ENCODE measurements around the gene ORC4.
A peak's percentile ranks its signal among the peaks of the same experiment; 100 is the strongest.

ORC4 gene

DNA sequence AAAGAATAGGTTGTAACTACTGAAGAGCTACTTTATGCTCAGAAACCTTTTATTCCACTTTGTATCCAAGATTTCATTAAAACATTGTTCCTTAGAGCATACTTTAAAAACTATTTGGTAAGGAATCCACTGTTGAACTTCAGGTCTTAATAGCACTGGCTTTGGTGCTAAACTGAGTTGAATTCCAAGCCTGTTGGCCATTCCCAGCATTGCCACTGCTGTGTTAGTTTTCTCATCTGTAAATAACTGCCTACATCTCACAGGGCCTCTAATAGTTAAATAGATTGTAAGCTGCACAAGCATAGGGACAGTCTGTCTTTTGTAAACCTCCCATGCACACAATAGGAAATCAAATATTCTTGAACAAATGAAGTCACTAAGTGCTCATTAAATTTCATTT lies 86.6 kb downstream of the ORC4 start:
- DNase-seq (ENCODE audit: low read depth) = no peak

DNA sequence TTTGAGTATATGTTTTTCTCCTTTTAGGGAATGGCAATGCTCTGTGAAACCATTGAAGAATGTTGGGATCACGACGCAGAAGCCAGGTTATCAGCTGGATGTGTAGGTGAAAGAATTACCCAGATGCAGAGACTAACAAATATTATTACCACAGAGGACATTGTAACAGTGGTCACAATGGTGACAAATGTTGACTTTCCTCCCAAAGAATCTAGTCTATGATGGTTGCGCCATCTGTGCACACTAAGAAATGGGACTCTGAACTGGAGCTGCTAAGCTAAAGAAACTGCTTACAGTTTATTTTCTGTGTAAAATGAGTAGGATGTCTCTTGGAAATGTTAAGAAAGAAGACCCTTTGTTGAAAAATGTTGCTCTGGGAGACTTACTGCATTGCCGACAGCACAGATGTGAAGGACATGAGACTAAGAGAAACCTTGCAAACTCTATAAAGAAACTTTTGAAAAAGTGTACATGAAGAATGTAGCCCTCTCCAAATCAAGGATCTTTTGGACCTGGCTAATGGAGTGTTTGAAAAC lies 93.4 kb downstream of the ORC4 start:
- DNase-seq (ENCODE audit: low read depth) = no peak

DNA sequence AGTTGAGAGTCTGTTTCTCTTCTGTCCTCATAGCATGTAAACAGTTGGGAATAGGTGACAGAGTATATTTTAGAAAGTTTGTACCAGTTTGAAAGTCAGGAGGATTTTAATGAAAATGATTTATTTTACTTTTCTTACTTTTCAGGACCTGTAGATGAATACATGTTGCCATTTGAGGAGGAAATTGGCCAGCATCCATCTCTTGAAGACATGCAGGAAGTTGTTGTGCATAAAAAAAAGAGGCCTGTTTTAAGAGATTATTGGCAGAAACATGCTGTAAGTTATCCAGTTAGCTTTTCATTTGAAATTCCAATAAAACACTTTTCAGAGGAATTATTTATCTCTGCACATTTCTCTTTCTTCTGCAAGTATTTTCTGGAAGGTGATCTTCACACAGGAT lies 94.7 kb downstream of the ORC4 start:
- DNase-seq (ENCODE audit: low read depth) = no peak

DNA sequence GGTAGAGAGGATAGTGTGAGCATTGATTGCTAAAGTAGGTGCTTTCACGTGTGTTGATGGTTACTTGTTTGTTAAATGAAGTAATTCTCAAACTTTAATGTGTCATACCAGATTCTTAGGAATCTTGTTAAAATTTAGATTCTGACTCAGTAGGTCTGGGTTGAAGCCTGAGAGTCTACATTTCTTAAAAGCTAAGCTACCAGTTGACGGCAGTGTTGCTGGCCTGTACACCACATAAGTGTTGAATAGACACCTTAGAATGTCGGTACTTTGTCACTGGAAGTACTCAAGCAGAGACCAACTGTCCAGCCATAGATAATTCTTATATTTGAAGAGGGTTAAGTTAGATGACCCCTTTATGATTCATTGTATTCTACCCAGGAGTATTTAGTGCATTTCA lies 95.9 kb downstream of the ORC4 start:
- DNase-seq (ENCODE audit: low read depth) = no peak

DNA sequence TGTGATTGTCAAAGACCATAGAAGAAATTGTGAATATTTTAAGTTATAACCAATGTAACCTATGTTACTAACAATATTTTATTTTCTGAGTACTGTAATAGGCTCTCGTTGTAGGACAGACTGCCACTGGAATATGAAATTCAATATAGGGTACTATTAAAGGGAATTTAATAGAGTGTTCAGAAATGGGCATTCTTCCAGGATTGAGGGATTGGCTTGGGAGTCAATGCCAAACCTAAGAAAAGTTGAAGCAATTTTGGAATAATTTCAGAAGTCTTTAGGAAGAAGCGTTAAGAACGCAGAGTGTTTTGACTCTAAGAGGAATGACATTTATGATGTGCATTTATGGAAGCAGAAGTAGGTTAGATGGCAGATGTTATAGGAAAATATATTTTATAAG lies 96.7 kb downstream of the ORC4 start:
- no peak for DNase-seq (ENCODE audit: low read depth)

DNA sequence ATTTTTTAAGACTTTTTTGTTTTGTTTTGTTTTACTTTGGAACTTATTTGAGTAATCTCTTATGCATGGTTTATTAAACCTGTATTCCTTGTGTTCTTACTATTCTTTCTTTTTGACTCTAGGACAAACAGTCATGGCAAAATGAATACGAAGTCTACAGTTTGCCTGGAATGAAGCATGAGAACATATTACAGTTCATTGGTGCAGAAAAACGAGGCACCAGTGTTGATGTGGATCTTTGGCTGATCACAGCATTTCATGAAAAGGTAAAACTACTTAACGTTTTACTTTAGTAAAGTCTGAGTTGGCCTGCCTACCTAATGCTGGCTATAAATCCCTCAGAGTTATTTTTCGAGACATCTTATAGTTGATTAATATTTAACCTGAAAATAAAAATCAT lies 103.4 kb downstream of the ORC4 start:
- DNase-seq (ENCODE audit: low read depth) = no peak

DNA sequence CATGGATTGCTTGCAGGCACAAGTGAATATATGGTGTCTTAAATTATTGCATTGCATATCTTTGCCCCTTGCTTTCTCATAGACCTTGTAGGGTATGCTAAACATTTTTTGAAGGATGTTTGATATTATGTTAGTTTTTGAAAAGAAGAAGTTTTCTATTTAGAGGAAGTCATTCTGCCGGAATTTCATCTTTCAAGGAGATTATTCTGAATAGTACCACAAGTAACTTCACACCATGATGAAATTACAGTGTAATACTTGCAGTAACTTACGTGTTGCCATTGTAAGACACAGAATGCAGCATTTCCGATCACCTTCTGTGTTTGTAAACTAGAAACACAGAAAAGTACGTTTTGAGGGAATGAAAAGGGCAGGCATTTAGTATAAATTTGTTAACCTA lies 103.8 kb downstream of the ORC4 start:
- no peak for DNase-seq (ENCODE audit: low read depth)

DNA sequence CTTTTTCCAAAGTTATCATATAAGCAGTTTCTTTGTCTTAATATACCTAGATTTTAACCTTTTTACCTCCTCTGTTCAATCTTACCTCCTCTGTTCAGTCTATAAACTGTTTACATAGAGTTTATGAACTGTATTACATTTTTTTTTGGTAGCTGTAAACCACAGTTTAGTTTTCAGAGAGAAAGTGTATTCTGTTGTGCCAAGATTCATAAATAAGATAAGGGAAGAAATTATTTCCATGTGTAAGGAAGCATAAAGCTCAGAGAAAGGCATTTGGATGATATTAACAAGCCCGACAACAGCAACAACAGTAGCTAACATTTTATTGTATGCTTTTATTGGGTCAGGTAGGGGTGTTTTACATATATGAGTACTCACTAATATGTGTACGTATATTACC lies 104.5 kb downstream of the ORC4 start:
- no peak for DNase-seq (ENCODE audit: low read depth)

DNA sequence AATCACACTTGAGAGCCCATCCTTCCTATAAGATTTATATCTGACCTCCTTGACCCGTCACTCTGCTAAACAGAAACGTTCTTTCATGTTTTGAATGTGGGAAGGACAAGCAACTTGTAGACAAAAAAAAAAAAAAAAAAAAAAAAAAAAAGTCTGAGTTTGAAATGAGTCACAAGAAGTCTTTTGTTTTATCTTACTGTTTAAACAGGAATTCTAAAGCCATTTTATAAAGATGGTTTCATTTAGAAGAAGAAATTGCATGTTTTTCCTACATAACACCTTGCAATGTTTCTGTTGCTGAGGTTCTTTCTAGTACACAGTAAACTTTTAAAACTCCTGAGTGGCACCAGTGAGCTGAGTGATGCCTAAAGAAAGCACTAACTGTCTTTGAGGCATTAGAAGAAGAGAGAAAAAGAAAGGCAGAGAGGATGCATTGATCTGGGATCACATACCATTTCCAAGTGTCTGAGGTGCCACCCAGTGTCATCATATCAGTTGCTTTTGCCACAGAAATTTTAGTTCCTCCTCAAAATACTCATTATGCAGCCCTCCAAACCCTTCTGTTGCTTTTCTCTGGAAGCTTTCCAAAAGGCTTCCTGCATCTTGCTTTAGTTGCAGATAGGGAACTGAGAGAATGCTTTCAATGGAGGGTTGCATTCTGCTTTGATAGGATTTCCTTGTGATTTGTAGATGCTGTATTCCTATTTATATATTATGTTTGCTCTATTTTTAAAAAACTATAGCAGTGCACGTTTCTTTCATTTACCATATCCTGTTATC lies 106.6 kb downstream of the ORC4 start:
- DNase-seq (ENCODE audit: low read depth) = no peak

DNA sequence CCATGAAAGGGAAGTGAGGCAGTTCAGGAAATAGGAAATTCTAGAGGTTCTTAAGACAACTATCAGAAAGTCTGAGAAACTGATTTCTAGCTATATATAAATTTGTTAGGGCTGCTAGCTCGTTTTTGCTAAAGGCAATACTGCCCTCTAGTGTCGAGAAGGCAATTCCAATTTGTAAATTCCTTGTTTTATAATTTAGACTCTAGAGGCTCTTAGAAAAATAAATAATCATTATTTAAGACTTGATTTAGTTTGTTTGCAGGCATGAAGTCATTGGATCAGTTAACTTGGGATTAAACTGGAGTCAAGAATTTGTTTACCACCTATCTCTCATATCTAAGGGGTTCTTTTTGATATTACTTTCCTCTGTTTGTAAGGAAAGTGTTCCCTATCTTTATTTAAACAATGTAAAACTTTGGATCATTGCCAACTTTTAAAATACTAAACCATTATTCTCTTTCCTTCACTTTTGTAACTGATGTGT lies 109.5 kb downstream of the ORC4 start:
- peak; percentile 67 for DNase-seq (ENCODE audit: low read depth)

DNA sequence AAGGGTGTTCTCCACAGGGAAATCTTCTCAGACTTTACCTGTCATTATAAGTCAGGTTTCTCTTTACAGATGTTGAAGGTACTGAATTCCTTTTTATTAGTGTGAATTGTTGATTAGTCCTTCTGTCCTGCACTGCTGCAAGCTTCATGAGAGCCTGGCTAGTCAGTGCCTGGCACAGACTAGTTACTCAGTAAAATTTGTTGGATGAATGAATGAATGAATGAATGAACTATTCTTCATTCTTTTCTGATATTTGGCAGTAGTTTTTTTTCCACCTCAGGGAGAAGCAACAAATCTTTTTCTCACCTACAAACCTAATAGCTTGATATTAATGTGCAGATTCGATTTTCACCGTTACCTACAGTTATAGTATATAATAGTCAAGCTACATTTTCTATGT lies 111.4 kb downstream of the ORC4 start:
- DNase-seq (ENCODE audit: low read depth) = no peak

DNA sequence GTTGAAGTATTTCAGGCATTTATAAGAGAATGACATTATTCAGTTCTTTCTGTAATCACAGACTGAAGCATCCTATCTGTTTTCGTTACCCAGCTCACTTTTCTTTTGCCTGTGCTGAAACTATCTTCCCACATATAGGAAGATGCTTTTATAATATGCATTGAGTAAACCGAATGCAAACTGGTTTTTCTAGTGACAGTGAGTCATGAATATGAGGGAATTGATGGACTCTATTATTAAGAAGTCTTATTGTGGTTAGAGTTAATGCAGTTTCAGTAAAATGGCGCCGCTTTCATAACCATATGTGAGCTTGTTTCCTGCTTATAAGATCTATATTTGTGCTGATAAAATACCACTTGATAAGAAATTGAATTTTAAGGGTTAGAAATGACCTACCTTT lies 116.5 kb downstream of the ORC4 start:
- no peak for DNase-seq (ENCODE audit: low read depth)

DNA sequence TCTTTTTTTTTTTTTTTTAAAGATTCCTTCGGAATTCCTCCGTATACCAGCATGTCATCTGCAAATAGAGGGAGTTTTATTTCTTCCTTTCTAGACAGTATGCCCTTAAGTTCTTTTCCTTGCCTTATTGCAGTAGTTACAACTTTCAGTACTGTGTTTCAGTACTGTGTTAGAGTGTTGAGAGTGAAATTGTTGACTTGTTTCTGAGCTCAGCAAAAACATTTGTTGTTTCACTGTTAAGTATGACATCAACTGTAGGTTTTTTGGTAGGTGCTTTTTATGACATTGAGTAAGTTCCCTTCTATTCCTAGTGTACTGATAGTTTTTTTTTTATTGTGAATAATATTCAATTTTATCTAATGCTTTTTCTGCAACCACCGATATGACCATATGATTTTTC lies 131.9 kb downstream of the ORC4 start:
- DNase-seq (ENCODE audit: low read depth) = no peak

DNA sequence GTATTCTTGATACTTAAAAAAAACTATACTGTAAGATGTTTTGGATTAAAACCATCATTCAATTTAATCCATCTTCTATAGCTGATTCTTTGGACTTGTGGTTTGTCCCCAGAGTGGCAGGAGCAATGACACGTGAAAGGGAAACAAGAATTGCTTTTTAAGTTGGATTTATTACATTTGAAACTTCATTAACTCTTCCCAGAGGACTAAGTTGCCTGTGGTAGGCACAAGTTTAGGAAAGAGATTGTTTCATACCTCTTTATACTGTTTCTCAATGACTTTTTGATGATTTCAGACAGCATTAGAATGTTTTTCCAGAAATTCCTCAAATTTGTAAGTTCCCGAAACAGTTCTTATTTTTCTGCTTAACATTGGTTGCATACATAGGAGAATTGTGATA lies 134.4 kb downstream of the ORC4 start:
- no peak for DNase-seq (ENCODE audit: low read depth)

DNA sequence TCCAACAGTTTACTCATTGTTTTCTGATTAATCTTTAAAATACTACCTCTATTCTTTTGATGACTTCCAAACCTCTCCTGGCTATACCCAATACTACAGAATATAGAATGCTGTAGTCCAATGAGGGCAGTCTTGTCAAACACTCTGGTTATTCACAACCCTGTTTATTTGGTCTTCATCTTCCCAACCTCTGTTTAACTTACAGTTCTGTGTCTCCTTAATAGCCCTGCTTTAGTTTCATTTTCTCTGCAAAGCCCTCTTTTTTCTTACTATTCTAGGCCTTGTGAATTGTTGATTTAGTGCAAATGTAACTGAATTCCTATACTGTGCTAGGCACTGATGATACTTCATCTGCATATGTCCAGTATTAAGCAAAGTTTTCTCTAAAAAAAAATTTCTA lies 135.7 kb downstream of the ORC4 start:
- no peak for DNase-seq (ENCODE audit: low read depth)

DNA sequence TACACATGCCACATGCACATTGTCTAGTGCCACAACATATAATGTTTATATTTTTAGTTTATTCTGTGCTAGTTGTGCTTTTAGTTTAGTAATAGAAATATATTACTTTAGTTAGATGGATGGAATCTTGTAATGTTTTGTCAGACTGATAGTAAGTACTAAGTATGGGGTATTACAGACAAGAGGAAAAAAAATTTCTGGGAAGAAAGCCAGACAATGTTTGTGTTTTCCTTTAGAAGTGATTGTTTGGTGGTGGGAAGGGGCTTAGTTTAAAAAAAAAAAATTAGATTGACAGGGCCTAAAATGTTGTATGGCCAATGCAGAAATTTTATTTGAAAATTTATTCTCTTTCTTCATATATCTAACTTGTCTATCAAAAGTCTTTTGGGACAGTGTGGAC lies 137.9 kb downstream of the ORC4 start:
- no peak for DNase-seq (ENCODE audit: low read depth)
